GM12875 (cell line): ENCODE results near the gene SYNE2.
"Not testable (repeated sequence)": the region's sequence is repeated elsewhere in the genome, so short reads cannot be mapped to it uniquely, and the experiment has no call there.

Source experiments
- H3K4me3 ChIP-seq: one replicate; pipeline ENCODE4 v1.5.1; 2011; ENCODE audit warnings: low read depth, low read length, control low read depth
- CTCF ChIP-seq: IDR thresholded peaks from 2 replicates; pipeline ENCODE4 v1.5.1; 2011; ENCODE audit warnings: low read depth, mild to moderate bottlenecking, control low read depth, inconsistent platforms, low read length, moderate library complexity, borderline replicate concordance; ENCODE audit not compliant: insufficient read depth

SYNE2 gene

GRCh38 chr14:63852817-63853731 is at the start of gene SYNE2:
TSS of gene SYNE2 (plus strand) at chr14:63853004. CDS start at chr14:63909149, 56,145 bp downstream.
- TF ChIP-seq CTCF = peak; percentile 41
- peak within 1 kb of the TSS; percentile 71 for H3K4me3 ChIP-seq

GRCh38 chr14:63803221-63803791 is 49.5 kb upstream of the SYNE2 start:
- H3K4me3 ChIP-seq = not testable (repeated sequence)

- H3K4me3 ChIP-seq = not testable (repeated sequence)
Observed at GRCh38 chr14:63806064-63806463, 46.7 kb upstream of the SYNE2 start.

- H3K4me3 ChIP-seq = not testable (repeated sequence)
Observed at GRCh38 chr14:63811692-63812091, 41.1 kb upstream of the SYNE2 start.

- no peak overlapping the region for H3K4me3 ChIP-seq
- no peak for TF ChIP-seq CTCF
Observed at GRCh38 chr14:63833728-63834127, 19.1 kb upstream of the SYNE2 start.

GRCh38 chr14:63840981-63841380 is 11.8 kb upstream of the SYNE2 start:
- H3K4me3 ChIP-seq = no peak overlapping the region
- TF ChIP-seq CTCF = no peak

GRCh38 chr14:63843796-63844195 is 9.0 kb upstream of the SYNE2 start:
- TF ChIP-seq CTCF = no peak
- H3K4me3 ChIP-seq = no peak overlapping the region

GRCh38 chr14:63848890-63849289 is 3.9 kb upstream of the SYNE2 start:
- no peak overlapping the region for H3K4me3 ChIP-seq
- TF ChIP-seq CTCF = no peak

- TF ChIP-seq CTCF = no peak
Observed at GRCh38 chr14:63852271-63852816, 460 bp upstream of the SYNE2 start.

More at GRCh38 chr14:63852271-63852816, 460 bp upstream of the SYNE2 start:
- peak overlapping the region; percentile 71 for H3K4me3 ChIP-seq
